HepG2 (cell line): ENCODE measurements around the gene HLF. TPM values are rescaled to one million over a fixed set of nuclear protein-coding genes. Genes with fewer than 3 reads are reported as not detected.

Experiments
- KDM5B ChIP-seq: sonication (generic); formaldehyde crosslinking; IDR thresholded peaks from 2 replicates; pipeline ENCODE4 v1.4.0; 2020; ENCODE audit warnings: missing genetic modification reagents, mild to moderate bottlenecking, borderline replicate concordance
- KLF16 ChIP-seq, 2 experiments: sonication (generic) in 1 of 2; formaldehyde crosslinking in 1 of 2; IDR thresholded peaks; 2 replicates each; pipeline versions ENCODE4 v1.6.1 to v1.8.0; 2016 to 2023; ENCODE audit warnings: missing genetic modification reagents in 2 of 2, missing compliant biosample characterization in 1 of 2
- MED13 ChIP-seq: sonication (generic); formaldehyde crosslinking; IDR thresholded peaks from 2 replicates; pipeline ENCODE4 v1.5.0; 2020; ENCODE audit warnings: missing genetic modification reagents
- MIER3 ChIP-seq: IDR thresholded peaks from 2 replicates; pipeline ENCODE4 v1.6.1; 2016; ENCODE audit warnings: missing compliant biosample characterization, borderline replicate concordance
- POLR2G ChIP-seq: fragments of 200-400 bp; formaldehyde crosslinking; IDR thresholded peaks from 2 replicates; pipeline ENCODE4 v1.6.1; 2018; ENCODE audit warnings: mild to moderate bottlenecking, low read depth, low read length, moderate library complexity
- SALL2 ChIP-seq: sonication (generic); formaldehyde crosslinking; IDR thresholded peaks from 2 replicates; pipeline ENCODE4 v1.8.1; 2023; ENCODE audit warnings: mild to moderate bottlenecking, missing genetic modification reagents, inconsistent platforms
- SIN3A ChIP-seq: IDR thresholded peaks from 2 replicates; pipeline ENCODE4 v1.6.1; 2011; ENCODE audit warnings: low read depth, mild to moderate bottlenecking, control low read depth, low read length, borderline replicate concordance
- SNRNP70 ChIP-seq: fragments of 200-400 bp; formaldehyde crosslinking; IDR thresholded peaks from 2 replicates; pipeline ENCODE4 v1.6.1; 2017; ENCODE audit warnings: mild to moderate bottlenecking, low read depth, low read length, moderate library complexity
- ZKSCAN8 ChIP-seq: IDR thresholded peaks from 2 replicates; pipeline ENCODE4 v1.6.1; 2016; ENCODE audit warnings: borderline replicate concordance, missing genetic modification reagents, missing compliant biosample characterization
- ZMYM2 ChIP-seq: sonication (generic); formaldehyde crosslinking; IDR thresholded peaks from 2 replicates; pipeline ENCODE4 v1.8.0; 2022; ENCODE audit warnings: mild to moderate bottlenecking, missing genetic modification reagents
- ZNF430 ChIP-seq: sonication (generic); formaldehyde crosslinking; IDR thresholded peaks from 2 replicates; pipeline ENCODE4 v1.9.0; 2021; ENCODE audit warnings: mild to moderate bottlenecking, missing genetic modification reagents
- ZSCAN25 ChIP-seq: sonication (generic); formaldehyde crosslinking; IDR thresholded peaks from 2 replicates; pipeline ENCODE4 v1.8.0; 2022; ENCODE audit warnings: mild to moderate bottlenecking, missing genetic modification reagents
- polyA plus RNA-seq, 8 experiments: library from polyadenylated mRNA; depleted of rRNA in 3 of 8; stranded (reverse) in 7 of 8; unstranded in 1 of 8; fragments of >200 nt; fragmentation: Illumina TruSeq in 4 of 8; extraction: Trizol in 4 of 8; gene quantifications; 2 replicates each; pipeline versions ENCODE4 v1.2.1 to v1.2.3, GENCODE V29; 2011 to 2016; ENCODE audit warnings: low read depth in 4 of 8, missing spikeins in 1 of 8, mixed read lengths in 1 of 8; ENCODE audit not compliant: insufficient read depth in 1 of 8
- total RNA-seq, 5 experiments: library from RNA; depleted of rRNA; stranded (reverse); fragments of >200 nt; fragmentation: Illumina TruSeq; extraction: Trizol; gene quantifications; 2 replicates each; pipeline ENCODE4 v1.2.3, GENCODE V29; 2016; ENCODE audit warnings: low read depth in 1 of 5
- TF ChIP-seq, protein P1 (sequence below): sonication (generic); formaldehyde crosslinking; IDR thresholded peaks from 2 replicates; pipeline ENCODE4 v1.4.0; 2020; ENCODE audit warnings: missing genetic modification reagents, mild to moderate bottlenecking, borderline replicate concordance
- TF ChIP-seq, protein P2 (sequence below): sonication (generic); formaldehyde crosslinking; IDR thresholded peaks from 2 replicates; pipeline ENCODE4 v1.4.0; 2020; ENCODE audit warnings: missing genetic modification reagents, borderline replicate concordance
- TF ChIP-seq, protein P3 (sequence below): sonication (generic); formaldehyde crosslinking; IDR thresholded peaks from 2 replicates; pipeline ENCODE4 v1.4.0; 2020; ENCODE audit warnings: missing genetic modification reagents; ENCODE audit errors: not compliant biosample characterization
- TF ChIP-seq, protein P4 (sequence below): sonication (generic); formaldehyde crosslinking; IDR thresholded peaks from 2 replicates; pipeline ENCODE4 v1.4.0; 2020; ENCODE audit warnings: missing genetic modification reagents, borderline replicate concordance
- TF ChIP-seq, protein P5 (sequence below): sonication (generic); formaldehyde crosslinking; IDR thresholded peaks from 2 replicates; pipeline ENCODE4 v1.5.0; 2020; ENCODE audit warnings: mild to moderate bottlenecking, missing genetic modification reagents, borderline replicate concordance

HLF gene
- total and polyA plus RNA-seq, 2 of the 13 experiments (the other 11 are each of a cell fraction or from before 2014, with no cell fraction given), result 202 to 346 TPM

DNA sequence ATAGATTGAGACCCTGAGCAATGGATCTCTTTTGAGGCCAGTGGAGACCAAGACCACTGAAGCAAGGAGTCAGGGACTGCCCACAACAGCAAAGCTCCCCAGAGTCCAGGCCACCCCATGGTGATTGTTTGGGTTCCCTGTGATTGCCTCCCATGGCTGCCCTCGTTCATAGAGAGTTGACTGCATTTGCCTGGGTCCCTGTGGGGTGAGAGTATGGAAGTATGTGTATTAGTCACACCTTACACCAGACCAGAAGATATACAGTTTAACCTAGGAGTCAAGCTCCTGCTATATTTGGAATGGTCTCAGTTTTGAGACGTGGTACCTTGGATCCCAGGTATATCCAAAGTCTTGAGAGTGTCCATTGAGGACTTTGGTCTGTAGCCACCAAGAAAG is 20.2 kb downstream of the HLF start (continued):
- TF ChIP-seq, protein P1, sequence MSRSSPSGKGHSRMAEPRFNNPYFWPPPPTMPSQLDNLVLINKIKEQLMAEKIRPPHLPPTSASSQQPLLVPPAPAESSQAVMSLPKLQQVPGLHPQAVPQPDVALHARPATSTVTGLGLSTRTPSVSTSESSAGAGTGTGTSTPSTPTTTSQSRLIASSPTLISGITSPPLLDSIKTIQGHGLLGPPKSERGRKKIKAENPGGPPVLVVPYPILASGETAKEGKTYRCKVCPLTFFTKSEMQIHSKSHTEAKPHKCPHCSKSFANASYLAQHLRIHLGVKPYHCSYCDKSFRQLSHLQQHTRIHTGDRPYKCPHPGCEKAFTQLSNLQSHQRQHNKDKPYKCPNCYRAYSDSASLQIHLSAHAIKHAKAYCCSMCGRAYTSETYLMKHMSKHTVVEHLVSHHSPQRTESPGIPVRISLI, result no peak
- no peak for TF ChIP-seq SALL2 (CRISPR knock-in tag)
- TF ChIP-seq ZNF430, result no peak
- no peak for TF ChIP-seq ZKSCAN8
- no peak for TF ChIP-seq ZMYM2
- TF ChIP-seq MED13 (CRISPR knock-in tag), result peak; percentile 55; the same call in 1 of the 2 replicates
- no peak for TF ChIP-seq KDM5B (CRISPR knock-in tag)
- no peak for TF ChIP-seq MIER3 (CRISPR knock-in tag)
- TF ChIP-seq SNRNP70, result no peak
- TF ChIP-seq SIN3A, result no peak
- TF ChIP-seq, protein P2, sequence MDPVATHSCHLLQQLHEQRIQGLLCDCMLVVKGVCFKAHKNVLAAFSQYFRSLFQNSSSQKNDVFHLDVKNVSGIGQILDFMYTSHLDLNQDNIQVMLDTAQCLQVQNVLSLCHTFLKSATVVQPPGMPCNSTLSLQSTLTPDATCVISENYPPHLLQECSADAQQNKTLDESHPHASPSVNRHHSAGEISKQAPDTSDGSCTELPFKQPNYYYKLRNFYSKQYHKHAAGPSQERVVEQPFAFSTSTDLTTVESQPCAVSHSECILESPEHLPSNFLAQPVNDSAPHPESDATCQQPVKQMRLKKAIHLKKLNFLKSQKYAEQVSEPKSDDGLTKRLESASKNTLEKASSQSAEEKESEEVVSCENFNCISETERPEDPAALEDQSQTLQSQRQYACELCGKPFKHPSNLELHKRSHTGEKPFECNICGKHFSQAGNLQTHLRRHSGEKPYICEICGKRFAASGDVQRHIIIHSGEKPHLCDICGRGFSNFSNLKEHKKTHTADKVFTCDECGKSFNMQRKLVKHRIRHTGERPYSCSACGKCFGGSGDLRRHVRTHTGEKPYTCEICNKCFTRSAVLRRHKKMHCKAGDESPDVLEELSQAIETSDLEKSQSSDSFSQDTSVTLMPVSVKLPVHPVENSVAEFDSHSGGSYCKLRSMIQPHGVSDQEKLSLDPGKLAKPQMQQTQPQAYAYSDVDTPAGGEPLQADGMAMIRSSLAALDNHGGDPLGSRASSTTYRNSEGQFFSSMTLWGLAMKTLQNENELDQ (CRISPR knock-in tag), result no peak
- TF ChIP-seq ZSCAN25 (CRISPR knock-in tag), result no peak
- peak; percentile 5 for TF ChIP-seq POLR2G
- TF ChIP-seq, protein P3, sequence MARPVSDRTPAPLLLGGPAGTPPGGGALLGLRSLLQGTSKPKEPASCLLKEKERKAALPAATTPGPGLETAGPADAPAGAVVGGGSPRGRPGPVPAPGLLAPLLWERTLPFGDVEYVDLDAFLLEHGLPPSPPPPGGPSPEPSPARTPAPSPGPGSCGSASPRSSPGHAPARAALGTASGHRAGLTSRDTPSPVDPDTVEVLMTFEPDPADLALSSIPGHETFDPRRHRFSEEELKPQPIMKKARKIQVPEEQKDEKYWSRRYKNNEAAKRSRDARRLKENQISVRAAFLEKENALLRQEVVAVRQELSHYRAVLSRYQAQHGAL, result no peak
- TF ChIP-seq, protein P4, sequence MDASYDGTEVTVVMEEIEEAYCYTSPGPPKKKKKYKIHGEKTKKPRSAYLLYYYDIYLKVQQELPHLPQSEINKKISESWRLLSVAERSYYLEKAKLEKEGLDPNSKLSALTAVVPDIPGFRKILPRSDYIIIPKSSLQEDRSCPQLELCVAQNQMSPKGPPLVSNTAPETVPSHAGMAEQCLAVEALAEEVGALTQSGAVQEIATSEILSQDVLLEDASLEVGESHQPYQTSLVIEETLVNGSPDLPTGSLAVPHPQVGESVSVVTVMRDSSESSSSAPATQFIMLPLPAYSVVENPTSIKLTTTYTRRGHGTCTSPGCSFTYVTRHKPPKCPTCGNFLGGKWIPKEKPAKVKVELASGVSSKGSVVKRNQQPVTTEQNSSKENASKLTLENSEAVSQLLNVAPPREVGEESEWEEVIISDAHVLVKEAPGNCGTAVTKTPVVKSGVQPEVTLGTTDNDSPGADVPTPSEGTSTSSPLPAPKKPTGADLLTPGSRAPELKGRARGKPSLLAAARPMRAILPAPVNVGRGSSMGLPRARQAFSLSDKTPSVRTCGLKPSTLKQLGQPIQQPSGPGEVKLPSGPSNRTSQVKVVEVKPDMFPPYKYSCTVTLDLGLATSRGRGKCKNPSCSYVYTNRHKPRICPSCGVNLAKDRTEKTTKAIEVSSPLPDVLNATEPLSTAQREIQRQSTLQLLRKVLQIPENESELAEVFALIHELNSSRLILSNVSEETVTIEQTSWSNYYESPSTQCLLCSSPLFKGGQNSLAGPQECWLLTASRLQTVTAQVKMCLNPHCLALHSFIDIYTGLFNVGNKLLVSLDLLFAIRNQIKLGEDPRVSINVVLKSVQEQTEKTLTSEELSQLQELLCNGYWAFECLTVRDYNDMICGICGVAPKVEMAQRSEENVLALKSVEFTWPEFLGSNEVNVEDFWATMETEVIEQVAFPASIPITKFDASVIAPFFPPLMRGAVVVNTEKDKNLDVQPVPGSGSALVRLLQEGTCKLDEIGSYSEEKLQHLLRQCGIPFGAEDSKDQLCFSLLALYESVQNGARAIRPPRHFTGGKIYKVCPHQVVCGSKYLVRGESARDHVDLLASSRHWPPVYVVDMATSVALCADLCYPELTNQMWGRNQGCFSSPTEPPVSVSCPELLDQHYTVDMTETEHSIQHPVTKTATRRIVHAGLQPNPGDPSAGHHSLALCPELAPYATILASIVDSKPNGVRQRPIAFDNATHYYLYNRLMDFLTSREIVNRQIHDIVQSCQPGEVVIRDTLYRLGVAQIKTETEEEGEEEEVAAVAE (CRISPR knock-in tag), result no peak
- TF ChIP-seq KLF16 (CRISPR knock-in tag; IDR thresholded peaks at IDR 0.05), result no peak
- TF ChIP-seq, protein P5, sequence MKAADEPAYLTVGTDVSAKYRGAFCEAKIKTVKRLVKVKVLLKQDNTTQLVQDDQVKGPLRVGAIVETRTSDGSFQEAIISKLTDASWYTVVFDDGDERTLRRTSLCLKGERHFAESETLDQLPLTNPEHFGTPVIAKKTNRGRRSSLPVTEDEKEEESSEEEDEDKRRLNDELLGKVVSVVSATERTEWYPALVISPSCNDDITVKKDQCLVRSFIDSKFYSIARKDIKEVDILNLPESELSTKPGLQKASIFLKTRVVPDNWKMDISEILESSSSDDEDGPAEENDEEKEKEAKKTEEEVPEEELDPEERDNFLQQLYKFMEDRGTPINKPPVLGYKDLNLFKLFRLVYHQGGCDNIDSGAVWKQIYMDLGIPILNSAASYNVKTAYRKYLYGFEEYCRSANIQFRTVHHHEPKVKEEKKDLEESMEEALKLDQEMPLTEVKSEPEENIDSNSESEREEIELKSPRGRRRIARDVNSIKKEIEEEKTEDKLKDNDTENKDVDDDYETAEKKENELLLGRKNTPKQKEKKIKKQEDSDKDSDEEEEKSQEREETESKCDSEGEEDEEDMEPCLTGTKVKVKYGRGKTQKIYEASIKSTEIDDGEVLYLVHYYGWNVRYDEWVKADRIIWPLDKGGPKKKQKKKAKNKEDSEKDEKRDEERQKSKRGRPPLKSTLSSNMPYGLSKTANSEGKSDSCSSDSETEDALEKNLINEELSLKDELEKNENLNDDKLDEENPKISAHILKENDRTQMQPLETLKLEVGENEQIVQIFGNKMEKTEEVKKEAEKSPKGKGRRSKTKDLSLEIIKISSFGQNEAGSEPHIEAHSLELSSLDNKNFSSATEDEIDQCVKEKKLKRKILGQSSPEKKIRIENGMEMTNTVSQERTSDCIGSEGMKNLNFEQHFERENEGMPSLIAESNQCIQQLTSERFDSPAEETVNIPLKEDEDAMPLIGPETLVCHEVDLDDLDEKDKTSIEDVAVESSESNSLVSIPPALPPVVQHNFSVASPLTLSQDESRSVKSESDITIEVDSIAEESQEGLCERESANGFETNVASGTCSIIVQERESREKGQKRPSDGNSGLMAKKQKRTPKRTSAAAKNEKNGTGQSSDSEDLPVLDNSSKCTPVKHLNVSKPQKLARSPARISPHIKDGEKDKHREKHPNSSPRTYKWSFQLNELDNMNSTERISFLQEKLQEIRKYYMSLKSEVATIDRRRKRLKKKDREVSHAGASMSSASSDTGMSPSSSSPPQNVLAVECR (CRISPR knock-in tag), result no peak
